ENCODE data around the gene MR1.
A peak's percentile ranks its signal among the peaks of the same experiment; 100 is the strongest.

The MR1 gene

GRCh38 chr1:181091309-181092040, 57.7 kb downstream of the MR1 start:
- DNase-seq = peak in 2 of 4 experiments; percentile 40 to 55

DNA sequence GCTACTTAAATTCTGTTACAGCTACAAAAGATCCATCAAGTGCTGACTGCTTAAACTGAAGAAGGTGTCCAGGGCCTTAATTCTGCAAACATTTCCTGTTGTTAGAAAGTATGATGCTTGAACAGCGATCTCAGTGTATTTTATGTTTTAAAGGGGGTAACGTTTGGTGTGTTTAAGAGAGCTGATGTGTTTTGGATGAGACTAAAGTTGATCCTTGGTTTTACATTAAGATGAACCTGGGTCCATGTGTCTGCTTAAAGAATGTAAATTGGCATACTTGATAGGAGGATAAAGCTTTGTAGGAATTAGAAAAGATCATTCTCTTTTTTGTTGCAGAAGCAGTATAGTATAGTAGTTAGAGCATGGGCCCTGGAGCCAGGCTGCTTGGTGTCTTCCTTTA, 58.3 kb downstream of the MR1 start:
- no peak for DNase-seq

- DNase-seq = no peak
These were observed 59.2 kb downstream of the MR1 start for GRCh38 chr1:181092883-181093458.

DNA sequence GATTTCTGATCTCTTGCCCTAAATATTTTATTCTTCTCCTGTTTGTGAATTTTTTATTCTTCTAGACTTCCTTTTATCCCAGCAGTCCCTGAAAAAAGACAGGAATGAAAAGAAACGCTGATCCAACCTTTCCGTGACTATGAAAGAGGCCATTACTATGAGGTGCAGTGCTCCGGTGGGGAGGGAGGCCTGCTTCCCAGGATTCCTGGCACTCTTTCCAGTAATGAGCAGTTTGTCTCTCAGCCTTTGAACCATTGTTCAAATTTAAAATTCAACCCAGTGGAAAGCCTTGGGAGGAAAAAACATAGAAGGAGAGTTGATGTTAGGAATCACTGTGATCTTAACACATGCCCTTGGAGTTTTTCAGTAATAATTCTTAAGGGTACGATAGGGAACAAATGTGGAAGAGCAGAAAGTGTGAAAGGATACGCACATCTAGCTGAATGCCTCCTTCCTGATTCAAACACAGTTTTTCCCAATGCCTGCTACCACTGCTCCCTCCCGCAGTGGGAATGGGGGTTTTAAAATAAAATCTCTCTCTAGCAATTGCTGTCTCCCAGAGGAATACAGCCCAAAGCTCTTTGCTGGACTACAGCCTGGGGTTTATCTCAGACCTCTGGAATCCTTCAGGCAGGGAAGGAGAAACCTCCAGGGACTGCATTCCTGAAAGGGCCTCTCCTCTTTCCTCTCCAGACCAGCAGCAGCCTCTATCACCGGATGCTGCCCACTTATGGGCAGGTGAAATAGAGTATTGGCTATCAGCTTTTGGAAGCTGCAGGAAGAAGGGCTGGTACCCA, 60.8 kb downstream of the MR1 start:
- no peak for DNase-seq

GRCh38 chr1:181095260-181095659, 61.5 kb downstream of the MR1 start:
- DNase-seq = no peak

DNA sequence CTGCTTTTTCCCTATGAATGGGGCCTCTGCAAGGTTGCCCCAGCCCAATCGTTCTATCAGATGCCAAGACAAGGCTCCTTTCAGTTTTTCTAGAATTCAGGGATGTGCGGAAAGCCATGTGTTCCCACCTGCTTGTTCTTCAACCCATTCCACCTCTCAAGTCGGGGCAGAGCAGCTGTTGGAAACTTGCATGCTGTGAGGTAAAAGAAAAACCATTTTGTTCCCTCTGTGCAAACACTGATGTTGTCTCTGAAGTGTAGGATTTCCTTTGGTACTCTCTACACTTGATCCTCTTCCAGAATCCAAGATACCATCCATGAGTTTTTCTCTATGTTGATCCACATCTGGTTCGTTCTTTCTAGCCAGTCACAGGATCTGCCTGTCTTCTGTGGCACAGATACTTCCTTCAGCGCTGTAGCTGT, 62.0 kb downstream of the MR1 start:
- DNase-seq = no peak

- DNase-seq = no peak
These were observed 63.5 kb downstream of the MR1 start for GRCh38 chr1:181097242-181097641.

GRCh38 chr1:181099152-181100014, 65.6 kb downstream of the MR1 start:
- DNase-seq = peak in 2 of 4 experiments; percentile 22 to 29

DNA sequence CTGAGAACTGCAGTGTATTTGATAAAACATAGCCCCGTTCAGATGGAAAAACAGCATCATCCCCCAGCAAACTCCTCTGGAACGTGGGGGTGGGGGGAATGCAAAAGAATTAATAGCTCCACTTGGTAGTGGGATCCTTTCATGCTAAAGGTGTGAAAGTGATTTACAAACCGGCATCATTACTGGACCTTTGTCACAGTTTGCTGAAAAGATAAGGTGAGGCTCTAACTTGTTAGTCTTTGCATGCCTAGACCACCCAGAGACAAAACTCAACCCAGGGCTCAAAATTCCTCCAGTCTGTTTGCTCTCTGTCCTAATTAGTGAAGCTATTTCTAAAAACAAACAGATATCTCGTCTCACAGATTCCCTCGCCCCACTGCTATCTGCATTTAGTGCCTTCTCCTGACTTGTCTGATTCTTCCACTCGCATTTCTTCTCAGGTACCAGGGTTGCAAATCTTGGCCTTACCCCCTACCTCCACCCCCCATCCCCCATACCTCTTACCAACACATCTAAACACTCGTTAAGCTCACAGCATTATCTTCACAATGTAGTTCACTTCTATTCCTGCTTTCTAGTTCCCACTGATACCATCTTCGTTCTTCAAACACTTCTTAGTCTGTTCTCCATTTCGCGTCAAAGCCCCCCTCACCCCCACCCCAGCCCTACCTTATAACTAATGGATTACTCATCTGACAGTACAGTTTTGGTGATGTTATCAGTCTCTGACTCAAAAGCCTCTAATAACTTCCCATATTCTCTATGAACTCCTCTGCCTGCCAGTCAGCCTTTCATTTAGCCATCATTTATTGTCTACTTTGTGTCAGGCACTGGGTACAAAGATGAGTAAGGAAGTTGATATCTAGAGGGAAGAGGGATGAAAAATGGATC, 66.5 kb downstream of the MR1 start:
- peak in 2 of 4 experiments; percentile 49 to 52 for DNase-seq

DNA sequence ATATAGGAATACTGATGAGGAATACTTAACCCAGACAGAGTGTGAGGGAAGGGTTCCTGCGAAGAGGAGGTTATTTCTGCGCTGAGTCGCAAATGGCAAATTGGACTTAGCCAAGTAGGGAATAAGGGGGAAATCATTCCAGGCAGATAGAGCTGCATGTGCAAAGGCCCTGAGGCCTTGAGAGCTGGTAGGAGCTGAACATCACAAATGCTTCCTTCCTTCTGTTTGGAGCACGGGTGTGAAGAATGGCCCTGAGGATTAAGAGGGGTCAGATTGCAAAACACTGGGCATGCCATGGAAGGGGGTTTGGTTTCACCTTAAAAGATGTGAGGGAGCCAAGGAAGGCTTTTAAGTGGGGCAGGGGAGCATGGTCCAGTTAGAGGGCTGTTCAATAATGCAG, 67.2 kb downstream of the MR1 start:
- DNase-seq = no peak

- DNase-seq = peak in 3 of 4 experiments; percentile 26 to 42 (median 36)
These were observed 67.9 kb downstream of the MR1 start for GRCh38 chr1:181101581-181102226.

DNA sequence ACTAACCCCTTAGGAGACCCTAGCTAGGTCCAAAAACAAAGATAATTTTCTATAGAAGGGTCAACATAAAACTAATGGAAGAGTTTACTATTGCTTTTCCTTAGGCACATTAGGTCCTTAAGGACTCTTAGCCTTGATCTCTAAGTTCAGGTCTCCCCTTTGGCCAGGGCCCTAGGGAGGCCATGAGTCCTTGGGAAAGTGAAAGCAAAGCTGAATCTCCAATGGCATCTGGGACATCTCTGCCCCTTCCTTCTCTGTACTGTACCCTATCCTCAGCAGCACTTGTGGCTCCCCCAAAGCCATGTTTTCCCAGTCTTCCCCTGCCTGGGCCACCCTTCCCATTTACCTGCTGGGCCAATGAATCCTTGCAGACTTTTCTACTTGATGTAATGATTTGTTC, 69.1 kb downstream of the MR1 start:
- no peak for DNase-seq

- DNase-seq = no peak
These were observed 69.6 kb downstream of the MR1 start for GRCh38 chr1:181103399-181103798.

GRCh38 chr1:181104042-181104789, 70.4 kb downstream of the MR1 start:
- DNase-seq = no peak

- peak in 1 of 4 experiments; percentile 39 for DNase-seq
These were observed 71.0 kb downstream of the MR1 start for GRCh38 chr1:181104790-181105133.

- peak; percentile 83 to 95 (median 90) for DNase-seq
These were observed 71.6 kb downstream of the MR1 start for GRCh38 chr1:181105134-181106021.

GRCh38 chr1:181106022-181106312, 72.2 kb downstream of the MR1 start:
- no peak for DNase-seq

DNA sequence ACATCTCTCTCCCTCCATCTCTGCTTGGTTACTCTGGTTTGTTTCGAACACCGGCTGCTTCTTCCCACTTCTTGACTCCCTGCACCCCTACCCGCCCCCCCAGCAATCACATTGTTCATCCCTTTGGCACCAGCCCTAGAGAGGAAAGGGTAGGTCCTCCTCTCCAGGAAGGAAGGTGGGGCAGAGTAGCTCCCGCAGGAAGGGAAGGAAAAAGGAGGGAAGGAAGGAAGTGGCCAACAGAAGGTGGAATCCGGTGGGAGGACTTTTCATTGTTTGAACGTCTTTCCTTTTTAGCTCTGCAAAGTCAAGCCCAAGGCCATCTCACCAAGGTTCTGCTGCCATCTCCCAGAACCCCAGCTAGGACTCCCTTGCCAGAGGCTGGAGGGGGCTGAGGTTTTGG, 72.7 kb downstream of the MR1 start:
- DNase-seq = no peak

- no peak for DNase-seq
These were observed 73.9 kb downstream of the MR1 start for GRCh38 chr1:181107711-181108110.

Measured in suppressor macrophage (primary cell).